AG08396 (cell line): ENCODE data around the gene KDM6A.
"Not testable (repeated sequence)": the region's sequence is repeated elsewhere in the genome, so short reads cannot be mapped to it uniquely, and the experiment has no call there.

ENCODE experiments used
- DNase-seq: peaks from one replicate; pipeline ENCODE4 v3.0.0; 2012; ENCODE audit warnings: low spot score, mixed read lengths

The KDM6A gene

GRCh38 chrX:44872821-44873414 lies at the start of gene KDM6A:
KDM6A (plus strand) TSS chrX:44873188; CDS start chrX:44873552, 364 bp downstream.
- peak; percentile 99 for DNase-seq

DNA sequence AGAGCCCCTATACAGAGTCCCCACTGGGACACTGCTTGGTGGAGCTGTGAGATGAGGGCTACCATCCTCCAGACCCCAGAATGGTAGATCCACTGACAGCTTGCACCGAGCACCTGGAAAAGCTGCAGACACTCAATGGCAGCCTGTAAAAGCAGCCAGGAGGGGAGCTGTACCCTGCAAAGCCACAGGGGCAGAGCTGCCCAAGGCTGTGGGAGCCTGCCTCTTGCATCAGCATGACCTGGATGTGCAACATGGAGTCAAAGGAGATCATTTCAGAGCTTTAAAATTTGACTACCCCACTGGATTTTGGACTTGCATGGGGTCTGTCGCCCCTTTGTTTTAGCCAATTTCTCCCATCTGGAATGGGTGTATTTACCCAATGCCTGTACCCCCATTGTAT lies 49.8 kb upstream of the KDM6A start:
- not testable (repeated sequence) for DNase-seq

GRCh38 chrX:44828008-44828605 lies 44.9 kb upstream of the KDM6A start:
- peak; percentile 63 for DNase-seq

GRCh38 chrX:44829832-44830231 lies 43.2 kb upstream of the KDM6A start:
- no peak for DNase-seq

- no peak for DNase-seq
Observed at GRCh38 chrX:44842550-44843317, 30.3 kb upstream of the KDM6A start.

DNA sequence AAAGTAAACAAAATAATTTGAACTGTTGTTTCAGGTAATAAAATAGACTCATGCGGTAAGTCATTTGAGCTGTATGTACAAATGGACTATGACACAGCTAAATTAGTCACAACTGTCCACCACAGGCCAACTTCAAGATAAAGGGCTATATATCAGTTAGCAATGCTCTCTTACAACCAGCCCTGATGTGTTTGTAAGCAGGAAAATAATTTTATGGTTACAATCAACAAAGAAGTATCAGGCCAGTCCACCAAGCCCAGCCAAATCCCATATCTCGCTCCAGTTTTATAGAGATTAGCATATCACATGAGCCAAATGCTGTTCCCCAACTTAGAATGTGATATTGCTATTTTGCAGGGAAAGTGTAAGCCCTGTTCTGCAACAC lies 29.7 kb upstream of the KDM6A start:
- no peak for DNase-seq

- no peak for DNase-seq
Observed at GRCh38 chrX:44843753-44844152, 29.2 kb upstream of the KDM6A start, which contains the start of gene DUSP21. DUSP21 (plus strand) TSS chrX:44844021; CDS start chrX:44844133, 112 bp downstream.

GRCh38 chrX:44844204-44844603 lies 28.8 kb upstream of the KDM6A start:
- no peak for DNase-seq

- not testable (repeated sequence) for DNase-seq
Observed at GRCh38 chrX:44850891-44851290, 22.1 kb upstream of the KDM6A start.

DNA sequence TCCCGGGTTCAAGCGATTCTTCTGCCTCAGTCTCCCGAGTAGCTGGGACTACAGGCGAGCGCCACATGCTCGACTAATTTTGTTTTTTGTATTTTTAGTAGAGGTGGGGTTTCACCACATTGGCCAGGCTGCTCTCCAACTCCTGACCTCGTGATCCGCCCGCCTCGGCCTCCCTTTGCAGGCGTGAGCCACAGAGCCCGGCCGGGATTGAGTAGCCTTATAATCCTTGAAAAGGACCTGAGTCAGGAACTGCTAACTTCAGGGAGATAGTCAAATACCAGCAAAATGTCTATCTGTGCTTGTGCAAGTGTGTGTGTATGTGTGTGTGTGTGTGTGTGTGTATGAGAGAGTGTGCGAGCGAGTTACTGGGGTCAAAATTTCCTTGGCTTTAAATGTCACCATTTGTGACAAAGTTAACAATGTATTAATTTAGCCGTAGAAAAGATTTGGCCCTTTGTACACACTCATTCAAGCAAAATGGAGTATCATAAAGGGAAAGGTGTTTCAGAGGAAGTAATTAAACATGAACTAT lies 1.8 kb upstream of the KDM6A start:
- DNase-seq = no peak

GRCh38 chrX:44871931-44872820 lies 812 bp upstream of the KDM6A start:
- peak; percentile 69 for DNase-seq

DNA sequence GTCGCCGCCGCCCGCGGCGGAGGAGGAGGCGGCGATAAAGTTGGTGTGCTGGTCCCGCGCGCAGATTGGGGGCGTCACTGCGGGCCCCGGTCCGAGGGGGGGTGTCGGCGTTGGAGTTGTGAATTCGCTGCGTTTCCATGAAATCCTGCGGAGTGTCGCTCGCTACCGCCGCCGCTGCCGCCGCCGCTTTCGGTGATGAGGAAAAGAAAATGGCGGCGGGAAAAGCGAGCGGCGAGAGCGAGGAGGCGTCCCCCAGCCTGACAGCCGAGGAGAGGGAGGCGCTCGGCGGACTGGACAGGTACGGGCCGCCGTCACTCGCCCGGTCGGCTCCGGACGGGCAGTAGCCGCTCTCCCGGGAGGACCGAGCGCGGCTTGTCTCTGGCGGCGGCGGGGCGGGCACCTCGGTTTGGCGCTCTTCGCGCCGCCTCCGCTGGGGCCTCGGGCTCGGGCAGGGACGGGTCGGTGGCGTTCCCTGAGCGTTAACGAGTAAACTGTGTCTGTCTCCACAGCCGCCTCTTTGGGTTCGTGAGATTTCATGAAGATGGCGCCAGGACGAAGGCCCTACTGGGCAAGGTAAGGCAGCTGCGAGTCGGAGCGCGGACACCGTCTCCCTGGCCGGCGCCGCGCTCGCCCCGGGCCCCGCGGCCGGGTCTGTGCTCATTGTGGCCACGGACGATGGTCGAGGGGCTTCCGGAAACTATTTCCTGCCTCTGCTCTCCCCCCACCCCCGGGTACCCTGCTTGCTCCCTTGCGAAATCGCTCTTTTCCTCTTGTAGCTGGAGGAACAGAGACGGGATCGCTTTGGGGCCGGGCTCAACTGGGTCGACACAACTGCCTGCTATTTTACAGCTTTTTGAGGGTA lies 658 bp downstream of the KDM6A start:
- peak; percentile 65 for DNase-seq

- DNase-seq = peak; percentile 69
Observed at GRCh38 chrX:44874420-44875184, 1.6 kb downstream of the KDM6A start.

GRCh38 chrX:44875185-44875489 lies 2.1 kb downstream of the KDM6A start:
- no peak for DNase-seq

- no peak for DNase-seq
Observed at GRCh38 chrX:44876086-44876485, 3.1 kb downstream of the KDM6A start.

GRCh38 chrX:44876767-44877166 lies 3.8 kb downstream of the KDM6A start:
- DNase-seq = no peak

DNA sequence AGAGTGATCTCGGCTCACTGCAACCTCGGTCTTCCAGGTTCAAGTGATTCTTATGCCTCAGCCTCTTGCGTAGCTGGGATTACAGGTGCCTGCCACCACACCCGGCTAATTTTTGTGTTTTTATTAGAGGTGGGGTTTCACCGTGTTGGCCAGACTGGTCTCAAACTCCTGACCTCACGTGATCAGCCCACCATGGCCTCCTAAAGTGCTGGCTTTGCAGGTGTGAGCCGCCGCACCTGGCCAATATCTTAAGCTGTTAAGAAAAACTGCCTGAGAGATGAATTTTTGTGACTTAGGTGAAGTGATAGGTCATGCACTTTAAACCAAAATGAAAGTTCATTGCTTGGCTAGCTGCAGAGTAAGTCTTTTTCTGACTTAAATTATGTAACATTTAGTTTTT lies 5.8 kb downstream of the KDM6A start:
- DNase-seq = no peak

- DNase-seq = no peak
Observed at GRCh38 chrX:44881549-44881948, 8.6 kb downstream of the KDM6A start.

GRCh38 chrX:44882635-44883034 lies 9.6 kb downstream of the KDM6A start:
- no peak for DNase-seq

DNA sequence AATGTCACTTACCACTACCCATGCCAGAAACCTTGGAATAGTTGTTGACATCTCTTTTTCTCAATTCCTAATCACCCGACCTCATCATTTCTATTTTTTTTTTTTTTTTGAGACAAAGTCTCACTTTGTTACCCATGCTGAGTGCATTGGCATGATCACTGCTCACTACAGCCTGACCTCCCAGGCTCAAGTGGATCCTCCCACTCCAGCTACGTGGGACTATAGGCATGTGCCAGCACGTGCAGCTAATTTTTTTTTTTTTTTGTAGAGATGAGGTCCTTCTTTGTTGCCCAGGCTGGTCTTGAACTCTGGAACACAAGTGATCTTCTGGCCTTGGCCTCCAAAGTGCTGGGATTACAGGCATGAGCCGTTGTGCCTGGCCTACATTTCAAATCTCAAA lies 12.0 kb downstream of the KDM6A start:
- DNase-seq = no peak
